Stimulated activated naive CD8-positive, alpha-beta T cell treated with anti-CD3 and anti-CD28 coated beads, Interleukin-15, amount 100 ng/mL, for 72 hours (primary cell): ENCODE results near the gene CDH4.

Experiments used
- ATAC-seq: fragments of 150-1000 bp; cut with Tn5 transposase; 2 replicates; pipeline ENCODE4 v1.10.0; 2021; ENCODE audit warnings: mild to moderate bottlenecking, moderate library complexity
- DNase-seq, 2 donors: peaks; one replicate each; pipeline ENCODE4 v3.0.0; 2021 to 2022
- H3K27ac Mint-ChIP-seq, 2 donors: one replicate each; pipeline ENCODE4 v1.8.0; 2022; ENCODE audit warnings: mild to moderate bottlenecking in 2 of 2, mixed read lengths in 2 of 2, moderate library complexity in 2 of 2
- H3K27me3 Mint-ChIP-seq: one replicate; pipeline ENCODE4 v1.8.0; 2022; ENCODE audit warnings: mixed read lengths
- H3K4me1 Mint-ChIP-seq: one replicate; pipeline ENCODE4 v1.8.0; 2022; ENCODE audit warnings: mild to moderate bottlenecking, mixed read lengths
- H3K4me3 Mint-ChIP-seq, 2 donors: one replicate each; pipeline ENCODE4 v1.8.0; 2022; ENCODE audit warnings: mild to moderate bottlenecking in 2 of 2, mixed read lengths in 2 of 2, moderate library complexity in 1 of 2
- H3K9me3 Mint-ChIP-seq, 2 donors: one replicate each; pipeline ENCODE4 v1.8.0; 2022; ENCODE audit warnings: mixed read lengths in 2 of 2

CDH4 gene

GRCh38 chr20:61736751-61737310 is 484.8 kb downstream of the CDH4 start:
- Mint-ChIP-seq H3K27me3 (peaks cover 14% of the 10 kb centered on the region), H3K4me1 (no peaks in the 10 kb centered on the region), H3K4me3 (no peak overlapping the region), H3K9me3 (no peaks in the 10 kb centered on the region), H3K27ac (no peak overlapping the region)
- ATAC-seq = no peak
- DNase-seq = no peak

- Mint-ChIP-seq H3K27me3 (peaks cover 14% of the 10 kb centered on the region), H3K27ac (no peak overlapping the region), H3K4me3 (no peak overlapping the region), H3K9me3 (no peaks in the 10 kb centered on the region), H3K4me1 (no peaks in the 10 kb centered on the region)
- ATAC-seq (no peak), DNase-seq (no peak)
These were observed 485.3 kb downstream of the CDH4 start for GRCh38 chr20:61737346-61737745.

- Mint-ChIP-seq H3K27ac (no peak overlapping the region), H3K9me3 (no peaks in the 10 kb centered on the region), H3K4me3 (no peak overlapping the region), H3K27me3 (peaks cover 14% of the 10 kb centered on the region), H3K4me1 (no peaks in the 10 kb centered on the region)
- ATAC-seq = no peak
- no peak for DNase-seq
These were observed 485.9 kb downstream of the CDH4 start for GRCh38 chr20:61737812-61738443.

- Mint-ChIP-seq H3K4me3 (no peak overlapping the region), H3K4me1 (no peaks in the 10 kb centered on the region), H3K9me3 (no peaks in the 10 kb centered on the region), H3K27me3 (peaks cover 14% of the 10 kb centered on the region), H3K27ac (no peak overlapping the region)
- no peak for ATAC-seq
- no peak for DNase-seq
These were observed 486.6 kb downstream of the CDH4 start for GRCh38 chr20:61738601-61739069.

- Mint-ChIP-seq H3K4me1 (no peaks in the 10 kb centered on the region), H3K9me3 (no peaks in the 10 kb centered on the region)
- DNase-seq = no peak
These were observed 487.2 kb downstream of the CDH4 start for GRCh38 chr20:61739086-61739831.

GRCh38 chr20:61739832-61740118 is 487.7 kb downstream of the CDH4 start:
- ATAC-seq (no peak), DNase-seq (no peak)
- Mint-ChIP-seq H3K4me3 (no peak overlapping the region), H3K4me1 (no peaks in the 10 kb centered on the region), H3K27ac (no peak overlapping the region), H3K9me3 (no peaks in the 10 kb centered on the region), H3K27me3 (peaks cover 14% of the 10 kb centered on the region)

More at GRCh38 chr20:61739086-61739831, 487.2 kb downstream of the CDH4 start:
- Mint-ChIP-seq H3K4me3 (no peak overlapping the region), H3K27ac (no peak overlapping the region), H3K27me3 (peaks cover 14% of the 10 kb centered on the region)
- no peak for ATAC-seq

- Mint-ChIP-seq H3K4me3 (no peak overlapping the region), H3K9me3 (peaks cover 0 to under 1% of the 10 kb centered on the region in 2 donors)
- ATAC-seq = no peak
These were observed 490.2 kb downstream of the CDH4 start for GRCh38 chr20:61742097-61742825.

GRCh38 chr20:61743606-61744005 is 491.5 kb downstream of the CDH4 start:
- Mint-ChIP-seq H3K4me1 (no peaks in the 10 kb centered on the region), H3K9me3 (peaks cover 0 to 4% of the 10 kb centered on the region in 2 donors), H3K27ac (no peak overlapping the region), H3K27me3 (no peaks in the 10 kb centered on the region), H3K4me3 (no peak overlapping the region)
- ATAC-seq = no peak
- DNase-seq = no peak

More at GRCh38 chr20:61742097-61742825, 490.2 kb downstream of the CDH4 start:
- peak overlapping the region in 1 of 2 donors; percentile 42 for H3K27ac Mint-ChIP-seq
- H3K27me3 Mint-ChIP-seq = no peaks in the 10 kb centered on the region
- no peak for DNase-seq
- H3K4me1 Mint-ChIP-seq = no peaks in the 10 kb centered on the region

- Mint-ChIP-seq H3K9me3 (peaks cover 2 to 4% of the 10 kb centered on the region in 2 donors), H3K4me3 (no peak overlapping the region)
These were observed 492.8 kb downstream of the CDH4 start for GRCh38 chr20:61744691-61745396.

GRCh38 chr20:61745397-61746146 is 493.5 kb downstream of the CDH4 start:
- ATAC-seq (no peak), DNase-seq (no peak)
- Mint-ChIP-seq H3K27me3 (no peaks in the 10 kb centered on the region), H3K9me3 (peaks cover 9 to 11% of the 10 kb centered on the region in 2 donors), H3K4me3 (no peak overlapping the region), H3K27ac (no peak overlapping the region), H3K4me1 (no peaks in the 10 kb centered on the region)

More at GRCh38 chr20:61744691-61745396, 492.8 kb downstream of the CDH4 start:
- DNase-seq (no peak), ATAC-seq (no peak)
- Mint-ChIP-seq H3K4me1 (no peaks in the 10 kb centered on the region), H3K27me3 (no peaks in the 10 kb centered on the region), H3K27ac (peak overlapping the region in 1 of 2 donors; percentile 71)

GRCh38 chr20:61746147-61746646 is 494.1 kb downstream of the CDH4 start:
- DNase-seq (no peak), ATAC-seq (no peak)
- H3K4me3 Mint-ChIP-seq = no peak overlapping the region

GRCh38 chr20:61746781-61747180 is 494.7 kb downstream of the CDH4 start:
- Mint-ChIP-seq H3K4me3 (no peak overlapping the region), H3K27ac (no peak overlapping the region), H3K4me1 (no peaks in the 10 kb centered on the region), H3K27me3 (no peaks in the 10 kb centered on the region), H3K9me3 (peaks cover 9 to 12% of the 10 kb centered on the region in 2 donors)
- no peak for ATAC-seq
- DNase-seq = no peak

More at GRCh38 chr20:61746147-61746646, 494.1 kb downstream of the CDH4 start:
- H3K9me3 Mint-ChIP-seq = peaks cover 9 to 12% of the 10 kb centered on the region in 2 donors
- H3K27me3 Mint-ChIP-seq = no peaks in the 10 kb centered on the region
- H3K4me1 Mint-ChIP-seq = no peaks in the 10 kb centered on the region
- peak overlapping the region in 1 of 2 donors; percentile 44 for H3K27ac Mint-ChIP-seq

GRCh38 chr20:61748376-61748775 is 496.3 kb downstream of the CDH4 start:
- Mint-ChIP-seq H3K9me3 (peaks cover 9 to 12% of the 10 kb centered on the region in 2 donors), H3K27me3 (no peaks in the 10 kb centered on the region), H3K27ac (no peak overlapping the region), H3K4me3 (no peak overlapping the region), H3K4me1 (no peaks in the 10 kb centered on the region)
- no peak for ATAC-seq
- no peak for DNase-seq

GRCh38 chr20:61749406-61750075 is 497.5 kb downstream of the CDH4 start:
- Mint-ChIP-seq H3K27ac (no peak overlapping the region), H3K9me3 (peaks cover 9 to 12% of the 10 kb centered on the region in 2 donors), H3K4me3 (no peak overlapping the region), H3K4me1 (no peaks in the 10 kb centered on the region), H3K27me3 (no peaks in the 10 kb centered on the region)
- DNase-seq (no peak), ATAC-seq (no peak)
